ENCODE measurements around the gene TMED1. TPM values are rescaled to one million over a fixed set of nuclear protein-coding genes. Genes with fewer than 3 reads are reported as not detected.

TMED1 gene
- total and polyA plus RNA-seq, 2 of the 13 experiments (the other 11 are each of a cell fraction or from before 2014, with no cell fraction given): 48.3 to 51.8 TPM

DNA sequence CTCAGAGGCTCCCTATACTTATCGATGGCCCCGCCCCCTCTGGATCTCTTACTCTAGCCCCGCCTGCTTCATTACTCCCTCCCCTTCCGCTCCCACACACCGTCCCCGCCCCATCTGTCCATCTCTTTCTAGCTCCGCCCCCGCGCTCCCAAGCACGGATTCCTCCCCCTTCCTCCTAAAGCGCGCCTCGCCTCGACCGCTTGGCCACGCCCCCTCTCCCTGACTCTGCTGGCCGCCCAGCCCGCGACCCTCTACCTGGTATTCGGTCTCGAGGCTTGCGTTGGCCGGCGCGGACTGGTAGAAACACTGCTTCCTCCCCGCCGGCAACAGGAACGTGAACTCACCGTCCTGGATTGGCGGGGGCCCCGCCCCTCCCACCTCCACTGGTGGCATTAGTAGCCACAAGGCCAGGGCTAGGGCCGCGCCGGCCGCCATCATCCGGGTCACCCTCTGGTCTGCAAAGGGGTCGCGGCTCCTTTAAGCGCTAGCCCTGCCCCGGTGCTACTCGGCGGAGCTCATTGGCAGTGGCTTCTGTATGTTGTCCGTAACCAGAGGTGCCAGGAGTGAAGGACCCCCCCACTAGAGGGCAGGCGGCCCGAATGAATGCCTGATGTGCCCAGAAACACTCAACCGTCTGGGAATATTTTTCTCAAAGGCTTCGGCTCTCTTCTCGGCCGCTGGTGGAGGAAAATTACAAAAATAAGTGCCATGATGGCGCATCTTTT lies at the start of gene TMED1 (continued):
- TF ChIP-seq FOXA1 (IDR thresholded peaks at IDR 0.05) (no peak), FOXA1 (CRISPR knock-in tag; IDR thresholded peaks at IDR 0.05) (0 out of 2 replicates have a peak, but pooled peaks have one; percentile 33), ZNF768 (CRISPR knock-in tag; IDR thresholded peaks at IDR 0.05) (no peak), EED (CRISPR knock-in tag; IDR thresholded peaks at IDR 0.05) (peak; percentile 14; the same call in 1 of the 2 replicates), PAWR (CRISPR knock-in tag; IDR thresholded peaks at IDR 0.05; ENCODE audit: borderline replicate concordance) (no peak), ZNF766 (CRISPR knock-in tag; IDR thresholded peaks at IDR 0.05; ENCODE audit: borderline replicate concordance) (no peak), PLRG1 (conservative IDR thresholded peaks at IDR 0.05) (no peak), ZNF547 (CRISPR knock-in tag; IDR thresholded peaks at IDR 0.05) (no peak), KMT2A (CRISPR knock-in tag; IDR thresholded peaks at IDR 0.05) (no peak), NFKB2 (CRISPR knock-in tag; IDR thresholded peaks at IDR 0.05; ENCODE audit: borderline replicate concordance) (no peak; the same call in 1 of the 2 replicates), SCMH1 (CRISPR knock-in tag; IDR thresholded peaks at IDR 0.05; ENCODE audit: borderline replicate concordance) (no peak), GTF2F1 (IDR thresholded peaks at IDR 0.05; ENCODE audit: low read length) (peak; percentile 44; the same call in 1 of the 2 replicates), FOSL1 (CRISPR knock-in tag; IDR thresholded peaks at IDR 0.05; ENCODE audit: borderline replicate concordance) (no peak), ZNF329 (CRISPR knock-in tag; IDR thresholded peaks at IDR 0.05; ENCODE audit: low read depth) (no peak), MTF2 (CRISPR knock-in tag; IDR thresholded peaks at IDR 0.05; ENCODE audit: borderline replicate concordance) (no peak; the same call in 1 of the 2 replicates), NAIF1 (CRISPR knock-in tag; IDR thresholded peaks at IDR 0.05; ENCODE audit: borderline replicate concordance) (no peak), ZSCAN21 (CRISPR knock-in tag; IDR thresholded peaks at IDR 0.05; ENCODE audit: borderline replicate concordance) (no peak), ZNF20 (CRISPR knock-in tag; IDR thresholded peaks at IDR 0.05) (no peak), ZNF34 (CRISPR knock-in tag; IDR thresholded peaks at IDR 0.05; ENCODE audit: borderline replicate concordance) (peak; percentile 82; the same call in 1 of the 2 replicates), JARID2 (CRISPR knock-in tag; IDR thresholded peaks at IDR 0.05; ENCODE audit: insufficient replicate concordance) (no peak), REPIN1 (CRISPR knock-in tag; IDR thresholded peaks at IDR 0.05; ENCODE audit: borderline replicate concordance, low read depth) (peak; percentile 56; the same call in 1 of the 2 replicates), SRSF1 (optimal IDR thresholded peaks at IDR 0.05; ENCODE audit: low read depth, low read length) (peak; percentile 4)
- TF ChIP-seq, protein P1, sequence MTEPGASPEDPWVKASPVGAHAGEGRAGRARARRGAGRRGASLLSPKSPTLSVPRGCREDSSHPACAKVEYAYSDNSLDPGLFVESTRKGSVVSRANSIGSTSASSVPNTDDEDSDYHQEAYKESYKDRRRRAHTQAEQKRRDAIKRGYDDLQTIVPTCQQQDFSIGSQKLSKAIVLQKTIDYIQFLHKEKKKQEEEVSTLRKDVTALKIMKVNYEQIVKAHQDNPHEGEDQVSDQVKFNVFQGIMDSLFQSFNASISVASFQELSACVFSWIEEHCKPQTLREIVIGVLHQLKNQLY (CRISPR knock-in tag; IDR thresholded peaks at IDR 0.05): no peak
- TF ChIP-seq, protein P2, sequence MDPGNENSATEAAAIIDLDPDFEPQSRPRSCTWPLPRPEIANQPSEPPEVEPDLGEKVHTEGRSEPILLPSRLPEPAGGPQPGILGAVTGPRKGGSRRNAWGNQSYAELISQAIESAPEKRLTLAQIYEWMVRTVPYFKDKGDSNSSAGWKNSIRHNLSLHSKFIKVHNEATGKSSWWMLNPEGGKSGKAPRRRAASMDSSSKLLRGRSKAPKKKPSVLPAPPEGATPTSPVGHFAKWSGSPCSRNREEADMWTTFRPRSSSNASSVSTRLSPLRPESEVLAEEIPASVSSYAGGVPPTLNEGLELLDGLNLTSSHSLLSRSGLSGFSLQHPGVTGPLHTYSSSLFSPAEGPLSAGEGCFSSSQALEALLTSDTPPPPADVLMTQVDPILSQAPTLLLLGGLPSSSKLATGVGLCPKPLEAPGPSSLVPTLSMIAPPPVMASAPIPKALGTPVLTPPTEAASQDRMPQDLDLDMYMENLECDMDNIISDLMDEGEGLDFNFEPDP (CRISPR knock-in tag; conservative IDR thresholded peaks at IDR 0.05): no peak
- TF ChIP-seq, protein P3, sequence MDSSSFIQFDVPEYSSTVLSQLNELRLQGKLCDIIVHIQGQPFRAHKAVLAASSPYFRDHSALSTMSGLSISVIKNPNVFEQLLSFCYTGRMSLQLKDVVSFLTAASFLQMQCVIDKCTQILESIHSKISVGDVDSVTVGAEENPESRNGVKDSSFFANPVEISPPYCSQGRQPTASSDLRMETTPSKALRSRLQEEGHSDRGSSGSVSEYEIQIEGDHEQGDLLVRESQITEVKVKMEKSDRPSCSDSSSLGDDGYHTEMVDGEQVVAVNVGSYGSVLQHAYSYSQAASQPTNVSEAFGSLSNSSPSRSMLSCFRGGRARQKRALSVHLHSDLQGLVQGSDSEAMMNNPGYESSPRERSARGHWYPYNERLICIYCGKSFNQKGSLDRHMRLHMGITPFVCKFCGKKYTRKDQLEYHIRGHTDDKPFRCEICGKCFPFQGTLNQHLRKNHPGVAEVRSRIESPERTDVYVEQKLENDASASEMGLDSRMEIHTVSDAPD (CRISPR knock-in tag; IDR thresholded peaks at IDR 0.05): no peak
- TF ChIP-seq, protein P4, sequence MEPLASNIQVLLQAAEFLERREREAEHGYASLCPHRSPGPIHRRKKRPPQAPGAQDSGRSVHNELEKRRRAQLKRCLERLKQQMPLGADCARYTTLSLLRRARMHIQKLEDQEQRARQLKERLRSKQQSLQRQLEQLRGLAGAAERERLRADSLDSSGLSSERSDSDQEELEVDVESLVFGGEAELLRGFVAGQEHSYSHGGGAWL (CRISPR knock-in tag; IDR thresholded peaks at IDR 0.05): peak; percentile 54; the same call in 1 of the 2 replicates
- TF ChIP-seq, protein P5, sequence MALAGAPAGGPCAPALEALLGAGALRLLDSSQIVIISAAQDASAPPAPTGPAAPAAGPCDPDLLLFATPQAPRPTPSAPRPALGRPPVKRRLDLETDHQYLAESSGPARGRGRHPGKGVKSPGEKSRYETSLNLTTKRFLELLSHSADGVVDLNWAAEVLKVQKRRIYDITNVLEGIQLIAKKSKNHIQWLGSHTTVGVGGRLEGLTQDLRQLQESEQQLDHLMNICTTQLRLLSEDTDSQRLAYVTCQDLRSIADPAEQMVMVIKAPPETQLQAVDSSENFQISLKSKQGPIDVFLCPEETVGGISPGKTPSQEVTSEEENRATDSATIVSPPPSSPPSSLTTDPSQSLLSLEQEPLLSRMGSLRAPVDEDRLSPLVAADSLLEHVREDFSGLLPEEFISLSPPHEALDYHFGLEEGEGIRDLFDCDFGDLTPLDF (CRISPR knock-in tag; IDR thresholded peaks at IDR 0.05): no peak
